Measurements from ENCODE around the gene PDPN. TPM values are rescaled to one million over a fixed set of nuclear protein-coding genes. Genes with fewer than 3 reads are reported as not detected.

PDPN gene
- total RNA-seq (2021; ENCODE audit: unreplicated experiment): not detected
- not detected in 2 replicates for polyA plus RNA-seq (2012)
- not detected for Bru-seq, nascent RNA
- not detected for BruChase-seq, experiment 1, labeled RNA remaining after a 6-hour chase
- not detected for BruChase-seq, experiment 2, labeled RNA remaining after a 2-hour chase
- long read RNA-seq: 0 reads

DNA sequence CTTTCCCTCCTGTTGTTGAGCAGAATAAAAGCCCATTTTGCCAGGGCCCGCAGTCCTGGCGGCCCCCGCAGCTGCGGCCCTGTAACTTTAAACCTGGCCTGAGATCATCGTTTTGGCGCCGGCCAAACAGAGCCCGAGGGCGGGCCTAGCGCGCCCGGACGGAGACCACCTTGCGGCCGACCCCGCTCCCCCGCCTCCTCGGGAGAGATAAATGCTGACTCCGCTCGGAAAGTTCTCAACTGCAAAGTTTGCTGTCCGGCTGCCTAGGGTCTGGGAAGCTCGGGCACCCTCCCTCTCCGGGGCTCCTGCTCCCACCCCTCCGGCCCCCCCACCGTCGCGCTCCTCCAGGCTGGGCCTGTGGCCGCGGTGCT, at the start of gene PDPN:
Gene PDPN, plus strand, starts transcription at position 238 of the 371 bp plus-strand sequence. CDS start 202 bp downstream, outside the sequence.
- no peaks in the 10 kb centered on the region for H4K20me1 ChIP-seq (ENCODE audit: insufficient read depth)
- H3K36me3 ChIP-seq (ENCODE audit: control insufficient read depth in 1 of 2, insufficient read depth in 2 of 2, low read length in 2 of 2): no peaks in the 10 kb centered on the region
- no peak within 1 kb of the TSS for H3K9ac ChIP-seq (ENCODE audit: low read length)
- intact Hi-C loops (cut with micrococcal nuclease): no loop called here
- ATAC-seq (no peak), DNase-seq (ENCODE audit: low read depth, low spot score) (no peak)
- no peaks in the 10 kb centered on the region for H3K4me1 ChIP-seq (ENCODE audit: control insufficient read depth in 1 of 2, insufficient read depth in 2 of 2, low read length in 2 of 2)
- H3K27ac ChIP-seq (ENCODE audit: low read depth, low read length): no peak within 1 kb of the TSS
- ChIA-PET CTCF (no interaction called here), POLR2A (no interaction called here), RAD21 (ENCODE audit: low non-redundant PET in 1 of 2, low total read pairs in 2 of 2, uncharacterized antibody in 2 of 2, unreplicated experiment in 2 of 2) (no interaction called here)
- no peaks in the 10 kb centered on the region for H3K9me3 ChIP-seq (ENCODE audit: control insufficient read depth in 1 of 2, insufficient read depth in 1 of 2, low read depth in 1 of 2, low read length in 2 of 2)
- no TSS peak for BruUV-seq (replicated peaks)
- no peaks in the 10 kb centered on the region for H3K9me2 ChIP-seq (ENCODE audit: insufficient read depth)
- H3K4me3 ChIP-seq (replicated peaks in 1 of 2; ENCODE audit: low read depth in 1 of 2, low read length in 2 of 2): no peak within 1 kb of the TSS
- no peaks in the 10 kb centered on the region for H3K79me2 ChIP-seq (ENCODE audit: insufficient read depth, low read length)
- no peak for TF ChIP-seq SIN3A (IDR thresholded peaks at IDR 0.05; ENCODE audit: low read depth)
- TF ChIP-seq TCF7L2 (IDR thresholded peaks at IDR 0.05; ENCODE audit: borderline replicate concordance, extremely low read depth, insufficient read depth, insufficient read length): no peak
- TF ChIP-seq ZBTB33 (IDR thresholded peaks at IDR 0.05; ENCODE audit: extremely low read depth, insufficient replicate concordance, low read length): no peak
- no peak for TF ChIP-seq CTCF (IDR thresholded peaks at IDR 0.05 in 2 of 3, conservative IDR thresholded peaks at IDR 0.05 in 1 of 3; ENCODE audit: borderline replicate concordance in 1 of 3, insufficient read depth in 1 of 3, low read depth in 2 of 3, low read length in 2 of 3)
- TF ChIP-seq JUND (IDR thresholded peaks at IDR 0.05): no peak
- TF ChIP-seq EGR1 (IDR thresholded peaks at IDR 0.05; ENCODE audit: low read depth): no peak
- no peak for TF ChIP-seq REST (IDR thresholded peaks at IDR 0.05; ENCODE audit: low read depth)
- TF ChIP-seq POLR2A (IDR thresholded peaks at IDR 0.05; ENCODE audit: borderline replicate concordance, extremely low read depth, insufficient read depth, insufficient read length): no peak
- TF ChIP-seq, protein P1, sequence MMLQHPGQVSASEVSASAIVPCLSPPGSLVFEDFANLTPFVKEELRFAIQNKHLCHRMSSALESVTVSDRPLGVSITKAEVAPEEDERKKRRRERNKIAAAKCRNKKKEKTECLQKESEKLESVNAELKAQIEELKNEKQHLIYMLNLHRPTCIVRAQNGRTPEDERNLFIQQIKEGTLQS (IDR thresholded peaks at IDR 0.05): no peak
- no peak for TF ChIP-seq FOSL1 (IDR thresholded peaks at IDR 0.05; ENCODE audit: low read depth)
- TF ChIP-seq SRF (IDR thresholded peaks at IDR 0.05; ENCODE audit: low read depth): no peak
- no peak for TF ChIP-seq ELF1 (IDR thresholded peaks at IDR 0.05; ENCODE audit: borderline replicate concordance, low read depth)
- TF ChIP-seq EZH2phosphoT487 (IDR thresholded peaks at IDR 0.05; ENCODE audit: borderline replicate concordance): no peak
- TF ChIP-seq YY1 (IDR thresholded peaks at IDR 0.05; ENCODE audit: extremely low read depth, insufficient replicate concordance, low read depth, low read length): no peak
- TF ChIP-seq RAD21 (IDR thresholded peaks at IDR 0.05; ENCODE audit: low read depth): no peak
- TF ChIP-seq, protein P2, sequence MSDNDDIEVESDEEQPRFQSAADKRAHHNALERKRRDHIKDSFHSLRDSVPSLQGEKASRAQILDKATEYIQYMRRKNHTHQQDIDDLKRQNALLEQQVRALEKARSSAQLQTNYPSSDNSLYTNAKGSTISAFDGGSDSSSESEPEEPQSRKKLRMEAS (IDR thresholded peaks at IDR 0.05): no peak
- TF ChIP-seq CBX3 (IDR thresholded peaks at IDR 0.05; ENCODE audit: low read depth): no peak
- no peak for TF ChIP-seq ZFX (IDR thresholded peaks at IDR 0.05)
- no peak for TF ChIP-seq EZH2 (IDR thresholded peaks at IDR 0.05)
- no peak for TF ChIP-seq CEBPB (IDR thresholded peaks at IDR 0.05; ENCODE audit: low read depth)
- no peak within 1 kb of the TSS for H3K4me2 ChIP-seq (ENCODE audit: low read length)
- H3K27me3 ChIP-seq (ENCODE audit: insufficient read depth, low read length): 0 out of 2 replicates have a peak, but pooled peaks cover 6% of the 10 kb centered on the region
- H2AFZ ChIP-seq (ENCODE audit: low read depth, low read length, poor library complexity, severe bottlenecking): no peak within 1 kb of the TSS

All from HCT116 (cell line).